Stimulated activated naive B cell treated with anti-CD40 and anti-IgM and Interleukin-4, amounts not matched to agents 10 μg/mL and 1 μg/mL and 100 μg/mL, for 72 hours (primary cell): ENCODE results near the gene LMAN2L.

Source experiments
- ATAC-seq, 2 donors: fragments of 150-1000 bp; cut with Tn5 transposase; replicated peaks; 2 replicates each; pipeline ENCODE4 v1.10.0; 2021; ENCODE audit warnings: moderate library complexity in 1 of 2
- DNase-seq: peaks from one replicate; pipeline ENCODE4 v3.0.0; 2021
- H3K27ac Mint-ChIP-seq: one replicate; pipeline ENCODE4 v1.8.0; 2022; ENCODE audit warnings: mild to moderate bottlenecking, mixed read lengths
- H3K27me3 Mint-ChIP-seq, 2 donors: one replicate each; pipeline ENCODE4 v1.8.0; 2022; ENCODE audit warnings: mixed read lengths in 2 of 2
- H3K36me3 Mint-ChIP-seq, 2 donors: one replicate each; pipeline ENCODE4 v1.8.0; 2022; ENCODE audit warnings: mixed read lengths in 2 of 2, mild to moderate bottlenecking in 1 of 2
- H3K4me1 Mint-ChIP-seq, 2 donors: one replicate each; pipeline ENCODE4 v1.8.0; 2022; ENCODE audit warnings: mixed read lengths in 2 of 2, mild to moderate bottlenecking in 1 of 2
- H3K4me3 Mint-ChIP-seq, 2 donors: one replicate each; pipeline ENCODE4 v1.8.0; 2022; ENCODE audit warnings: mild to moderate bottlenecking in 2 of 2, mixed read lengths in 2 of 2, moderate library complexity in 1 of 2
- H3K9me3 Mint-ChIP-seq, 2 donors: one replicate each; pipeline ENCODE4 v1.8.0; 2022; ENCODE audit warnings: mixed read lengths in 2 of 2, mild to moderate bottlenecking in 1 of 2

LMAN2L gene, protein sequence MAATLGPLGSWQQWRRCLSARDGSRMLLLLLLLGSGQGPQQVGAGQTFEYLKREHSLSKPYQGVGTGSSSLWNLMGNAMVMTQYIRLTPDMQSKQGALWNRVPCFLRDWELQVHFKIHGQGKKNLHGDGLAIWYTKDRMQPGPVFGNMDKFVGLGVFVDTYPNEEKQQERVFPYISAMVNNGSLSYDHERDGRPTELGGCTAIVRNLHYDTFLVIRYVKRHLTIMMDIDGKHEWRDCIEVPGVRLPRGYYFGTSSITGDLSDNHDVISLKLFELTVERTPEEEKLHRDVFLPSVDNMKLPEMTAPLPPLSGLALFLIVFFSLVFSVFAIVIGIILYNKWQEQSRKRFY

DNA sequence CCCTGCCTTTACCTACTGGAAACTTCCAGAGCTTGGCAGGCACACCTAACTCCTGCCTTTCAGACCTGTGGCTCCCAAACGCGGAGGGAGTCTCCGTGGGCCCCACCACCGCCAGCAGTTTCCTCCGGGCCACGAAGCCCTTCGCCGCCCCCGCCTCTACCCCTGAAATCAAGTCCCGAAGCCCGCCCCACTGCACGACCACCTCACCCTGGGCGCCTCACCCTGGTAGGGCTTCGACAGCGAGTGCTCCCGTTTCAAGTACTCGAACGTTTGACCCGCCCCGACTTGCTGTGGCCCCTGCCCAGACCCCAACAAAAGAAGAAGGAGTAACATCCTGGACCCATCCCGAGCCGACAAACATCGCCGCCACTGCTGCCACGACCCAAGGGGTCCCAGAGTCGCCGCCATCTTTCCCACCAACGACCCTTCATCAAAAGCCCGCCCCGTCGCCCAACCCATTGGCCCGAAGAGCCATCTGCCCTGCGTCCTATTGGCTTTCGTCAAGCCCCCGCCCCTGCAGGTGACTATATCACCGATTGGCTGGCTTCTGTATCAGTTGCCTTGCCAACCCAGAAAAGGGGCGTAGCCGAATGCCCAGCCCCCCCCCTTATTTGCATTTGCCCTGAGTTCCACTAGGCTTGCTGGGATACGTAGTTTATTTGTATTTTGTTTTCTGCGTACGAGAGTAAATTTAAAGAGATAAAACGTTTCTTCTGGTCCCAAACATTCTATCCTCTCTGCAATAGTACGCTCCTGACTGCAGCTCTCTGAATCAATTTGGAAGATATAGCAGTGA lies at the start of gene LMAN2L:
Gene LMAN2L, minus strand, starts transcription at position 432 of the 796 bp plus-strand sequence. Its CDS starts 24 bp downstream, at position 408.
- peak; percentile 100 for ATAC-seq
- Mint-ChIP-seq H3K9me3 (no peaks in the 10 kb centered on the region), H3K27me3 (no peaks in the 10 kb centered on the region)

DNA sequence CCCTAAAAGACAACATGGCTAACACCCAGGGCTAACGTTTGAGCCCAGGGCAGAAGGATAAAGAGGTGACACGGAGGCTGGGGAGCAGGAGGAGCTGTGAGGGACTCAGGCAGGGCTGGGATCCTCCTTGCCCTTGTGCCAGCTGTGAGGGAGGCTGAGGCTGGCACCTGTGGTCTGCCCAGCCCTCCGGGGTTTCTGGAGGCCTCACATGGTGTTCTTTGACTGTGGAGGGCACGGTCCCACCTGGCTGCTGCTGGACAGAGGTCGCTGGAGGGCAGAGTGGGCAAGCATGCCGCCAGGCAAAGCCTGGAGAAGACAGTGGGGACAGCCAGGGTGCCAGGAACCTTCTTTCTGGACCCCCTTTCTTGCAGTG lies 49.4 kb upstream of the LMAN2L start:
- DNase-seq (no peak), ATAC-seq (no peak)
- H3K9me3 Mint-ChIP-seq = no peaks in the 10 kb centered on the region
- H3K4me3 Mint-ChIP-seq = no peak overlapping the region
- H3K4me1 Mint-ChIP-seq = peaks cover 0 to 6% of the 10 kb centered on the region in 2 donors
- H3K36me3 Mint-ChIP-seq = peaks cover 2 to 4% of the 10 kb centered on the region in 2 donors
- H3K27me3 Mint-ChIP-seq = no peaks in the 10 kb centered on the region
- peak overlapping the region; percentile 90 for H3K27ac Mint-ChIP-seq

More for the DNA sequence above, at the start of gene LMAN2L:
- peak within 1 kb of the TSS; percentile 95 to 98 for H3K4me3 Mint-ChIP-seq
- DNase-seq = peak; percentile 93
- H3K36me3 Mint-ChIP-seq = peaks cover 2 to 11% of the 10 kb centered on the region in 2 donors
- H3K4me1 Mint-ChIP-seq = peaks cover 23 to 33% of the 10 kb centered on the region in 2 donors
- peak within 1 kb of the TSS; percentile 95 for H3K27ac Mint-ChIP-seq

DNA sequence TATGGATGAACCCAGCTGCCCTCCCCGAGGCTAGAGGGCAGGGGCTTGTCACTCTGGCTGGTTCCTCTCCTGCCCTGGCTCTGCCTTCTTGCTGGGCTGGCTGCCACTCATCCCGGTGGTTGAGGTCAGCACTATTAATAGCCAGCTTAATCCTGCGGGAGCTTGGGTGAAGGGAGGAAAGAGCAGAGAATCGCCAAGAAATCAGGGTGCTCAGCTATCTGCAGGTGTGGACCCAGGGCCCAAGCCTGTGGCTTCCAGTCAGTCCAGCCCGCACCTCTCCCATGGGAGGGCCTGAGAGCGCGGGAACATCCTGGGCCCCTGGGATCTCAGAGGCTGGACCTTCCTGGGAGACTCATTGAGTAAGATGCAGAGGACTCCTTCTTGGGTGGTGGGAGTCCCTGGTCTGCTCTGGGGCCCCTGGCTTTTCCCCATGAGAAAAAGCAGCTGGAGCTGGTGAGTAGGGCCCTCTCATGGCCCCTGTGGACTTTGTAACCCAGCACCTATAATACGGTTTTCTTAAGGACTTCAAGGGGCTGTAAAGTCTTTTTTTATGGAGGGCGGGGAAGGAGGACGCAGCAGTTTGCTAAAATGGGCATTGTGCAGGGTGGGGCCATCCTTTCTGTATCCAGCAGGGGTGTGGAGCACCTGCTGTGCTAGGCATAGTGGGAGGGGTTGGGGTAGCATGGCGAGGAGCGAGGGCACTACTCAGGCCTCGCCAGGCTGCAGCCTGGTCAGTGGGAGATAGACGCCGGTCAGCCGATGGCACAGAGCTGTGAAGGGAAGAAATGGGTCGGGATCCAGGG lies 48.8 kb upstream of the LMAN2L start:
- Mint-ChIP-seq H3K27ac (peak overlapping the region; percentile 90), H3K36me3 (peaks cover 2 to 4% of the 10 kb centered on the region in 2 donors), H3K4me1 (peaks cover 0 to 6% of the 10 kb centered on the region in 2 donors), H3K4me3 (no peak overlapping the region), H3K27me3 (no peaks in the 10 kb centered on the region), H3K9me3 (no peaks in the 10 kb centered on the region)
- DNase-seq (no peak), ATAC-seq (no peak)

DNA sequence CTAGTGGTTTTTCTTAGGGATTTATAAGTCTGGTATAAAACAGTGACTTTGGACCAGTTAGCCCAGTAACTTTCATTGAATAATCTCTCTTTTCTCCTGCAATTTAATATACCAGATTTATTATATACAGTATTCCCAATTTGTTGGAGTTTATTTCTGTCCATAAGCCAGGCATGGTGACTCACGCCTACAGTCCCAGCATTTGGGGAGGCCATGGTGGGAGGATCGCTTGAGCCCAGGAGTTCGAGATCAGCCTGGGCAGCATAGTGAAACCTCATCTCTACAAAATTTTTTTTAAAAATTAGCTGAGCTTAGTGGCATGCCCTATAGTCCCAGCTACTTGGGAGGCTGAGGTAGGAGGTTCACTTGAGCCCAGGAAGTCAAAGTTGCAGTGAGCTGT lies 47.5 kb upstream of the LMAN2L start:
- Mint-ChIP-seq H3K4me3 (no peak overlapping the region), H3K27me3 (no peaks in the 10 kb centered on the region), H3K36me3 (peaks cover 2 to 7% of the 10 kb centered on the region in 2 donors), H3K9me3 (no peaks in the 10 kb centered on the region), H3K27ac (no peak overlapping the region), H3K4me1 (peaks cover 0 to 5% of the 10 kb centered on the region in 2 donors)
- ATAC-seq (no peak), DNase-seq (no peak)

DNA sequence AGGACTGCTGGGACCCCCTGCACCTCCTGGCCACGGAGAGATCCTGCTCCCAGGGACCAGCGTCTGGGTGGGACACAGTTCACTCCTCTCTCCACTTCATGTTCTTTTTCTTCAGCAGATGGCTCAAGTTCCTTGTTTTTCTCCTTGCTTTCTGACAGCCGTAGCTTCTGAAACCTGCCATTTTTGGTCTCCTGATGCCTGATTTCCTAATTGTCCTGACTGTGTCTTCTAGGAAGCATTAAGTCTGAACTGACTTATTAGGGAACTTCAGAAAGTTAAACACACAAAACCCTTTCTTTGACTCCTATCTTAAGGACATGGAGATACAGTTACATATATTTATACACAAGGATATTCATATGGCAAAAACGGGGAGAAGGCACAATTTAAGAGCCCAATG lies 43.5 kb upstream of the LMAN2L start:
- H3K27ac Mint-ChIP-seq = no peak overlapping the region

DNA sequence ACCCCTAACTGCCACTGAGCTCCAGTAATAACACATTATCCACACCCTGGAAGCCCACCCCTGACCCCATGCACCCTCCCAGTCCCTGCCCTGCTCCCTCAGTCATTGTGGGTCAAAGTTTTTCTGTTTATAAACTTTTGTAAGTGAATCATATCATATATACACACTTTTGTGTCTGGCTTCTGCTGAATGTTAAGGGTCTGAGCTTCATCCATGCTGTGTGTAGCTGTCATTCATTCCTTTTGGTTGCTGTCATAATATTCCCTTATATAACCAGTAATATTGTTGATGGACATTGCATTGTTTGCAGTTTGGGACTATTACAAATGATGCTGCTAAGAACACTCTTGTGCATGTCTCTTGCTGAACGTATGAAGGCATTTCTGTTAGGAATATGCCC lies 35.3 kb upstream of the LMAN2L start:
- Mint-ChIP-seq H3K9me3 (no peaks in the 10 kb centered on the region), H3K27me3 (no peaks in the 10 kb centered on the region)

More for the DNA sequence above, 43.5 kb upstream of the LMAN2L start:
- ATAC-seq = no peak
- Mint-ChIP-seq H3K4me3 (no peak overlapping the region), H3K4me1 (no peaks in the 10 kb centered on the region), H3K36me3 (peaks cover 0 to 13% of the 10 kb centered on the region in 2 donors), H3K27me3 (no peaks in the 10 kb centered on the region), H3K9me3 (no peaks in the 10 kb centered on the region)
- no peak for DNase-seq

DNA sequence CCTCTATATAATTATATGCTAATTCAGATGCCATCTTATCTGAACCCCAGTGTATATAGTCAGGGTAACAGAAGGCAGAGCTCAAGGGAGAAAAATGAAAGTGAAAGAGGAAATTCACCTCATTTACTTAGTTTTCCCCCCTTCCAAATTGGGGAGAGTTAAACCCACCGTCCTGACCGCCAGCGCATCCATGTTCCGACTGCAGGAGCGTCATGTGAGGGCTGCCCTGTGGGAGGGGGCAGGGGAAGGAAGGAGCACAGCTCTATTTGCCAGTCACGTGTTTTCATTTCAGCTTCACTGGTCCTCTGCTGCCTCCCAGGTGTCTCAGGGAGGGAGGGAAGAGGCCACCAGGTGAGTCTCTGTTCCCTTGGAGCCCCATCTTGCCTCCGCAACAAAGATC lies 34.1 kb upstream of the LMAN2L start:
- peak; percentile 37 for DNase-seq
- peak overlapping the region; percentile 83 to 88 for H3K4me3 Mint-ChIP-seq
- peak overlapping the region; percentile 89 for H3K27ac Mint-ChIP-seq
- no peaks in the 10 kb centered on the region for H3K27me3 Mint-ChIP-seq
- no peaks in the 10 kb centered on the region for H3K9me3 Mint-ChIP-seq
- ATAC-seq = peak; percentile 74 to 81
- peaks cover 2 to 4% of the 10 kb centered on the region in 2 donors for H3K36me3 Mint-ChIP-seq
- peaks cover 37 to 39% of the 10 kb centered on the region in 2 donors for H3K4me1 Mint-ChIP-seq

More for the DNA sequence above, 35.3 kb upstream of the LMAN2L start:
- Mint-ChIP-seq H3K4me3 (no peak overlapping the region), H3K36me3 (peaks cover under 1 to 6% of the 10 kb centered on the region in 2 donors), H3K4me1 (peaks cover 30 to 31% of the 10 kb centered on the region in 2 donors), H3K27ac (no peak overlapping the region)
- ATAC-seq = no peak
- no peak for DNase-seq

DNA sequence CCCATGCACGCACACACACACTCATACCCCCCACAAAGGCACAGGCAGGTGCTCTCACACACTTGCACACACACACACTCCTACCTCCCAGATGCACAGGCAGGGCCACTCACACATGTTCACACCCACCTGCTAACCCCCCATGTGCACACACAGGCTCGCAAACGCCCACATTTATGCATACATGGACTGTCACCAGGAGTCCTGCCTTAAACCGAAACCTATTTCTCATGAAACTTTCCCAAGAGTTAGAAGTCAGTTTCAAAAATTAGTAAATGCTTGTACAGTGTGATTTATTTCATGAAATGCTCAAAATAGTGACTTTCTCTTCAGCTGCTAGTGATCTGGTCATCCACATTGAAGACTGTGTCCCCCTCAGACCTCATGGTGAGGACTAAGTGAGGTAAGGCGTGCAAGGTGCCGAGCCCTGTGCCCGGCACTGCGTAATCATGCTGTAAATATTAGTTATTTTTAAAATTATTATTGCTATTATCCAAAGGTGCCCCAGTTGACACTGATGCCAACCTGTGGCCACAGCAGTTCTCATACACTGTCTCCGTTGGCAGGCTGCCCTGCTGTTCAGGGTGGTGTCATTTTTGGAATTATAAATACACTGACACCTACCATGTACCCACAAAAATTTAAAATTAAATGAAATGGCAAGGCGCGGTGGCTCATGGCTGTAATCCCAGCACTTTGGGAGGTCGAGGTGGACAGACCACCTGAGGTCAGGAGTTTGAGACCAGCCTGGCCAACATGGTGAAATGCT lies 33.2 kb upstream of the LMAN2L start:
- ATAC-seq (peak in 1 of 2 donors; percentile 20), DNase-seq (no peak)
- H3K4me1 Mint-ChIP-seq = peaks cover 44 to 47% of the 10 kb centered on the region in 2 donors
- no peaks in the 10 kb centered on the region for H3K9me3 Mint-ChIP-seq
- H3K27ac Mint-ChIP-seq = peak overlapping the region; percentile 44
- no peaks in the 10 kb centered on the region for H3K27me3 Mint-ChIP-seq
- H3K36me3 Mint-ChIP-seq = peaks cover 5 to 11% of the 10 kb centered on the region in 2 donors
- H3K4me3 Mint-ChIP-seq = peak overlapping the region; percentile 12 to 14

DNA sequence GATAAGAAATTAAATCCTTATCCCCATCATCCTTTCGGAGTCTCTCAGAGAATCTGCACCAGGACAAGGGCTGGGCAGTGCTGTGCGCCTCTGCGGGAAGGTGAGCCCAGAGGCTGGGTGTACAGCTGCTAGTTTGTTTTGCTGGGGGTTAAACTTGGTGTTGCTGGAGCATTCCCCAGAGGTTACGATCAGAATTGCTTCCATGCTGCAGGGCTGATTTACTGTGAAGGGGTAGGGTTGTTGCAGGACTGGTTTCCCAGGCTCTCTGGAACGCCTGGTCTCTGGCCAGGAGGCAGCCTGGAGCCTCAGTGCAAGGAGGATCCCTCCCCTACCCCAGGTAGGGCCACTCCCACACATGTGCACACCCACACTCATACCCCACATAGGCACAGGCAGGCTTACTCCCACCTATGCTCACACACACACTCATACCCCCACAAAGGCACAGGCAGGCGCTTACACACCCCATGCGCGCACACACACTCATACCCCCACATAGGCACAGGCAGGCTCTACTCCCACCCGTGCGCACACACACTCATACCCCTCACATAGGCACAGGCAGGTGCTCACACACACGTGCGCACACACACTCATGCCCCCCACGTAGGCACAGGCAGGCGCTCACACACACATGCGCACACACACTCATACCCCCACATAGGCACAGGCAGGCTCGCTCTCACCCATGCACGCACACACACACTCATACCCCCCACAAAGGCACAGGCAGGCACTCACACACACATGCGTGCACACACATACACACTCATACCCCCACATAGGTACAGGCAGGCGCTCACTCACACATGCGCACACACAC lies 32.1 kb upstream of the LMAN2L start:
- Mint-ChIP-seq H3K9me3 (no peaks in the 10 kb centered on the region), H3K27ac (no peak overlapping the region)

DNA sequence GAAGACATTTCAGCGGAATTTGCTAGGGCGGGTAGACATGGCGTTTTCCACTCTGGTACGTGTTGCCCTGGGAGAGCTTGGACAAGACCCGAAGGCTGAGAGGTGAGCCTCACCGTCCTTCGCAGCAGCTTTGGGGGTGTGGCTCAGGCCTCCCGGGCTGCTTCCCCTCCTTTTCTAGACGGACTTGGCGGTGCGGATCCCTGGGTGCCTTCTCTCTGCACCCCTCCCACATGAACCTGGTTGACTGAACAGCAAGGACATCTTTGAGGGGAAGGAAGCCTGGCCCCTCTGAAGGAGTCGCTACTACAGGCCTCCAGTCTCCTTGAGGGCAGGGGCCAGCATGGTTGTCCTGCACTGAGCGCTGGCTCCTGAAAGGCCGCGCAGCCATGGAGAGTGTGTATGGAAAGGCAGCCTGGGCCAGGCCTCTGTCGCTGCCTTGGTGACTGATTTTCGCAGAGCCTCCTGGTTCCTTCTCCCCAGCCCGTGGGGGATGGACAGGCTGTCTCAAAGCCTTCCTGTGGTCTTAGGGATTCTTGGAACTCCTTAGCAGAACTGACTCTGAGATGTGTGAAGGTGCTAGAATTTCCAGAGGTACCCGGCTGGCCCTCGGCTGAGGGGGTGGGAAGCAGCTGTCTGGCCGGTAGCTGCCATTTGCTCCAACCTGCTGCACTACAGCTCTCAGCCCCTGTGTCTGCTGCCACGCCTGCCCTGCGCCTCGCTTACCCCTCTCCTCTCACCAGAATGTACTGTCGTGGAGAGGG lies 30.8 kb upstream of the LMAN2L start:
- no peaks in the 10 kb centered on the region for H3K27me3 Mint-ChIP-seq
- H3K4me3 Mint-ChIP-seq = no peak overlapping the region
- peaks cover 52 to 58% of the 10 kb centered on the region in 2 donors for H3K4me1 Mint-ChIP-seq
- ATAC-seq (no peak), DNase-seq (no peak)
- no peaks in the 10 kb centered on the region for H3K9me3 Mint-ChIP-seq
- H3K36me3 Mint-ChIP-seq = peaks cover 9 to 16% of the 10 kb centered on the region in 2 donors
- H3K27ac Mint-ChIP-seq = no peak overlapping the region

More for the DNA sequence above, 32.1 kb upstream of the LMAN2L start:
- Mint-ChIP-seq H3K27me3 (no peaks in the 10 kb centered on the region), H3K36me3 (peaks cover 5 to 11% of the 10 kb centered on the region in 2 donors), H3K4me3 (no peak overlapping the region), H3K4me1 (peaks cover 51 to 53% of the 10 kb centered on the region in 2 donors)
- ATAC-seq (no peak), DNase-seq (no peak)

DNA sequence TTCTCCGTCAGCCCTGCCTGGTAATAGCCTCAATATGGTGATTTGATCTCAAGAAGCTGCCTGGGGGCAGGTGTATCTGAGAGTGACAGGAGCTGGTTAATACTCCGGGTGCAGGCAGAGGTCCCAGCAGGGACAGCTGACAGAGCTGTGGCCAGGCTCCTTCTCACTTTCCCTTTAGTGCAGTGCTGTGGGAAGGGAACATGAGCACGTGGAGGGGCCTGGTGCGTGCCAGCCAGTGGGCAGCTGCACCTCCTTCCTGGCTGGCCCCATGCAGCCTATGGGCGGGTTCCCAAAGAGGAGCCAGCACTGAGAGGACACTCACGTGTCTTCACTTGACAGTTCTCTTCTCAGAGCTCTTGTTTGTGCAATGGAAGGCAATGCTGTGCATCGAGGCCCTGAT lies 29.9 kb upstream of the LMAN2L start:
- DNase-seq = no peak

DNA sequence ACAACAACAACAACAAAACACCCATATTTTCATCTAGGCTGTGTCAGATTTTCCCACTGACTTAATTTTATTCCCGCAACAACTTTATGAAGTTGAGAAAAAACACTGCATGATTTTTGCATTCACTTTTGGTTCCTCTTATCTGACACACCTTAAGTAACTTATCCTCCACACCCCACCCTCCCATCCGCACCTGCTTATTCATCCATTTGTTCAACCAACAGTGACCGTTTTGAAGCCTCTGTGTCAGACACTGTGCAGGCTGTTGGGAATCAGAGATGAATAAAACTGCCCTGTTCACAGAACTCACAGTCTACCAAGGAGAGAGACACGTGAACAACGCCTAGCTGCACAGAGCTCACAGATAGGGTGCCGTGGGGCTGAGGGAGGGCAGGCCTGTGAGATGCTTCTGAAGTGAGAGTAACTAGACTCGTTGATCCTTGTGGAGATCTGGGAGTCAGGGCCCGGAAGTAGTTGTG lies 28.3 kb upstream of the LMAN2L start:
- Mint-ChIP-seq H3K9me3 (no peaks in the 10 kb centered on the region), H3K27ac (peak overlapping the region; percentile 33), H3K4me1 (peaks cover 56 to 78% of the 10 kb centered on the region in 2 donors), H3K27me3 (no peaks in the 10 kb centered on the region), H3K4me3 (no peak overlapping the region), H3K36me3 (peaks cover 9 to 16% of the 10 kb centered on the region in 2 donors)
- DNase-seq (no peak), ATAC-seq (peak; percentile 59 to 62)

More for the DNA sequence above, 29.9 kb upstream of the LMAN2L start:
- ATAC-seq = no peak
- Mint-ChIP-seq H3K36me3 (peaks cover 9 to 16% of the 10 kb centered on the region in 2 donors), H3K9me3 (no peaks in the 10 kb centered on the region), H3K4me1 (peaks cover 49 to 65% of the 10 kb centered on the region in 2 donors), H3K4me3 (no peak overlapping the region), H3K27me3 (no peaks in the 10 kb centered on the region), H3K27ac (no peak overlapping the region)
